K562 (cell line): ENCODE measurements around the gene CLDN14. TPM values are rescaled to one million over a fixed set of nuclear protein-coding genes. Genes with fewer than 3 reads are reported as not detected.

ENCODE experiments used
- ATAC-seq: fragments of 200-7000 bp; cut with Tn5 transposase; 3 replicates; pipeline ENCODE4 v1.9.1; 2020; ENCODE audit warnings: moderate library complexity
- BruUV-seq: library from RNA; stranded (reverse); fragments of 400-500 nt; replicated peaks from 2 replicates; lab custom pipeline; 2021; lab: Mats Ljungman, UMichigan
- CTCF ChIA-PET: fragments of 300-600 bp; formaldehyde crosslinking; extraction: SDS; loops from one replicate; lab custom pipeline; 2021; ENCODE audit warnings: low intra/inter-chr PET ratio; lab: Yijun Ruan, JAX
- POLR2A ChIA-PET: fragments of 300-600, 350-650 bp; sonication (Branson Sonifier 250); formaldehyde crosslinking; extraction: SDS; loops from one replicate; lab custom pipeline; 2021; ENCODE audit warnings: antibody characterized with exemption, inconsistent platforms; lab: Yijun Ruan, JAX
- DNase-seq, 4 experiments: peaks; one replicate each; pipeline versions ENCODE4 v3.0.0 to v3.0.0-alpha.2; 2011 to 2018; ENCODE audit warnings: low spot score in 3 of 4, mixed read lengths in 3 of 4; ENCODE audit errors: extremely low read depth in 1 of 4
- FAIRE-seq: peaks from 2 replicates; lab custom pipeline; 2011; peaks lifted over from hg19 to GRCh38; lab: Jason Lieb, UNC
- H2AFZ ChIP-seq: 2 replicates; pipeline ENCODE4 v1.6.0; 2011; ENCODE audit warnings: low read depth, low read length, control low read depth, inconsistent platforms
- H3K27ac ChIP-seq: fragments of 200-600 bp; 3 replicates; pipeline ENCODE4 v1.8.0; 2011; ENCODE audit warnings: low read depth, mild to moderate bottlenecking, control low read depth, inconsistent platforms, low read length, moderate library complexity, mixed read lengths; ENCODE audit errors: extremely low read depth
- H3K27me3 ChIP-seq, 2 experiments: fragments of 300-600 bp in 1 of 2; 2 replicates in 1 of 2; 3 replicates in 1 of 2; pipeline versions ENCODE4 v1.6.0 to v1.8.0; 2011; ENCODE audit warnings: inconsistent platforms in 2 of 2, low read length in 2 of 2, mild to moderate bottlenecking in 1 of 2, mixed read lengths in 1 of 2, moderate library complexity in 1 of 2; ENCODE audit not compliant: control insufficient read depth in 2 of 2, insufficient read depth in 2 of 2
- H3K36me3 ChIP-seq: fragments of 300-600 bp; 3 replicates; pipeline ENCODE4 v1.8.0; 2011; ENCODE audit warnings: mild to moderate bottlenecking, low read length, inconsistent platforms; ENCODE audit not compliant: control insufficient read depth, insufficient read depth
- H3K4me1 ChIP-seq, 2 experiments: fragments of 200-600 bp in 1 of 2; replicated peaks in 1 of 2; 2 replicates in 1 of 2; 3 replicates in 1 of 2; pipeline versions ENCODE4 v1.5.1 to v1.8.0; 2011; ENCODE audit warnings: inconsistent platforms in 2 of 2, low read length in 2 of 2, mild to moderate bottlenecking in 1 of 2, mixed read lengths in 1 of 2, moderate library complexity in 1 of 2; ENCODE audit not compliant: control insufficient read depth in 2 of 2, insufficient read depth in 2 of 2
- H3K4me2 ChIP-seq: 2 replicates; pipeline ENCODE4 v1.6.1; 2011; ENCODE audit warnings: low read length, control low read depth, inconsistent platforms, mixed read lengths; ENCODE audit not compliant: insufficient read depth
- H3K4me3 ChIP-seq: fragments of 200-600 bp; sonication (generic), shearing (Covaris generic); 2 replicates; pipeline ENCODE4 v1.5.1; 2016; ENCODE audit warnings: control low read depth, inconsistent platforms
- H3K79me2 ChIP-seq: fragments of 200-600 bp; 3 replicates; pipeline ENCODE4 v1.8.0; 2011; ENCODE audit warnings: low read length, inconsistent platforms; ENCODE audit not compliant: control insufficient read depth, insufficient read depth
- H3K9ac ChIP-seq, 2 experiments: 2 replicates each; pipeline versions ENCODE4 v1.6.0 to v1.6.1; 2011; ENCODE audit warnings: low read depth in 2 of 2, low read length in 2 of 2, control low read depth in 1 of 2, inconsistent platforms in 1 of 2, mild to moderate bottlenecking in 1 of 2, mixed read lengths in 1 of 2; ENCODE audit not compliant: insufficient read depth in 1 of 2
- H3K9me1 ChIP-seq: one replicate; pipeline ENCODE4 v1.6.0; 2011; ENCODE audit warnings: inconsistent platforms, mild to moderate bottlenecking, low read length, moderate library complexity; ENCODE audit not compliant: control insufficient read depth, insufficient read depth
- H3K9me3 ChIP-seq: replicated peaks from 2 replicates; pipeline ENCODE4 v1.5.1; 2011; ENCODE audit warnings: low read depth, low read length, inconsistent platforms; ENCODE audit not compliant: control insufficient read depth, insufficient read depth
- H4K20me1 ChIP-seq: replicated peaks from 2 replicates; pipeline ENCODE4 v1.6.1; 2011; ENCODE audit warnings: low read length, inconsistent platforms, mixed read lengths; ENCODE audit not compliant: control insufficient read depth, insufficient read depth
- ZNF780A ChIP-seq: fragments of 250-450 bp; sonication (Bioruptor Pico); IDR thresholded peaks from 2 replicates; pipeline ENCODE4 v1.5.0; 2021; ENCODE audit warnings: mild to moderate bottlenecking
- WGBS: fragments of 100-300 bp; shearing (Covaris generic); methylation state at CpG from one replicate; pipeline ENCODE4 v1.1.6; 2016; ENCODE audit warnings: low coverage, mixed read lengths; ENCODE audit not compliant: insufficient coverage; ENCODE audit errors: missing lambda C conversion rate; 5-methylcytosine and 5-hydroxymethylcytosine counted together
- in situ Hi-C: fragments of 300-500 bp; cut with MboI; formaldehyde crosslinking; loops from 4 replicates; pipeline ENCODE4 v1.15.0; 2018; ENCODE audit warnings: inconsistent platforms, mixed read lengths
- intact Hi-C: fragments of 100-400 bp; cut with micrococcal nuclease; formaldehyde crosslinking; loops from 2 replicates; pipeline ENCODE4 v1.14.2; 2022
- polyA plus RNA-seq, 8 experiments: library from polyadenylated mRNA; depleted of rRNA in 4 of 8; stranded (reverse) in 5 of 8; unstranded in 3 of 8; fragments of >200 nt; fragmentation: Nextera tagmentation in 2 of 8; fragmentation: Illumina TruSeq in 1 of 8; extraction: Ambion mirVana in 2 of 8; extraction: Trizol in 1 of 8; gene quantifications; 2 replicates each; pipeline versions ENCODE4 v1.2.1 to v1.2.3, GENCODE V29; 2011 to 2014; ENCODE audit warnings: inconsistent platforms in 1 of 8, missing spikeins in 1 of 8
- total RNA-seq, 7 experiments: library from RNA; depleted of rRNA in 6 of 7; stranded (reverse); fragments of >200 nt in 6 of 7; fragmentation: Illumina TruSeq in 2 of 7; extraction: Trizol in 2 of 7; gene quantifications; 2 replicates each; pipeline versions ENCODE4 v1.2.1 to v1.2.3, GENCODE V29; 2011 to 2021; ENCODE audit warnings: low replicate concordance in 1 of 7
- TF ChIP-seq, protein P1 (sequence below): fragments of 450-650 bp; formaldehyde crosslinking; IDR thresholded peaks from 2 replicates; pipeline ENCODE4 v1.4.0; 2020; ENCODE audit warnings: mild to moderate bottlenecking, moderate library complexity
- TF ChIP-seq, protein P2 (sequence below), 2 experiments: fragments of 200-800 bp in 1 of 2; sonication (Bioruptor generic) in 1 of 2; sonication (generic) in 1 of 2; formaldehyde crosslinking in 1 of 2; IDR thresholded peaks in 1 of 2; conservative IDR thresholded peaks in 1 of 2; 2 replicates each; pipeline versions ENCODE4 v1.5.0 to v1.6.1; 2016 to 2020; ENCODE audit warnings: missing compliant biosample characterization in 1 of 2, missing genetic modification characterization in 1 of 2, missing genetic modification reagents in 1 of 2
- TF ChIP-seq, protein P3 (sequence below): fragments of 200-600 bp; sonication (generic); IDR thresholded peaks from one replicate; pipeline ENCODE4 v1.6.1; 2012; ENCODE audit warnings: mild to moderate bottlenecking, low read depth, low read length, inconsistent platforms
- TF ChIP-seq, protein P4 (sequence below), 2 experiments: IDR thresholded peaks; 2 replicates each; pipeline ENCODE4 v1.6.1; 2011; ENCODE audit warnings: borderline replicate concordance in 1 of 2, control low read depth in 1 of 2, low read depth in 1 of 2, low read length in 1 of 2, mild to moderate bottlenecking in 1 of 2, mixed read lengths in 1 of 2, moderate library complexity in 1 of 2; ENCODE audit not compliant: insufficient read depth in 1 of 2, insufficient read length in 1 of 2, poor library complexity in 1 of 2, severe bottlenecking in 1 of 2; ENCODE audit errors: extremely low read depth in 1 of 2

CLDN14 gene
- total and polyA plus RNA-seq, 9 of the 15 experiments (the other 6 are each of a cell fraction or from before 2014, with no cell fraction given), result not detected

DNA sequence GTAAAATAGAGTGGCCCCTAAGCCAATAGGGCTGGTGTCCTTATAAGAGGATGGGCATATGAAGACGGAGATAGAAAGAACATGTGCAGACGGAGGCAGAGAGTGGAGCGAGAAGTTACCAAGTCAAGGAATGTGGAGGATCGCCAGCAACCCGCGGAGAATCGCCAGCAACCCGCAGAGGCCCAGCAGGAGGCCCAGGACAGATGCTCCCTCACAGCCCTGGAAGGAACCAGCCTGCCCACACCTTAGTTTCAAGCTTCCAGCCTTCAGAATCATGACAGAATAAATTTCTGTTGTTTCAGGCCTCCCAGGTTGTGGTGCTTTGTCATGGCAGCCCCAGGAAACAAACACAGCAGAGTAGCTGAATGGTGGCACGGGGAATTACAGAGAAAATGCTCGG, 9.6 kb downstream of the CLDN14 start:
- WGBS, result 1% methylated on average over 10 of the region's 10 CpGs
- no peaks in the 10 kb centered on the region for H3K4me1 ChIP-seq
- no peak overlapping the region for H3K4me3 ChIP-seq
- CTCF ChIA-PET, result no interaction called here
- H3K27me3 ChIP-seq, result peaks cover 46 to 59% of the 10 kb centered on the region in 2 experiments
- no peak for FAIRE-seq
- POLR2A ChIA-PET, result no interaction called here
- H3K36me3 ChIP-seq, result no peaks in the 10 kb centered on the region
- no TSS peak for BruUV-seq
- H4K20me1 ChIP-seq, result peaks cover 4% of the 10 kb centered on the region
- intact Hi-C loops (loop anchor here (5.0 kb wide), 1 partner anchor 48 kb away; no protein-coding TSS in a partner anchor), in situ Hi-C loops (no loop called here)
- no peak for DNase-seq
- H2AFZ ChIP-seq, result no peak overlapping the region
- H3K9me1 ChIP-seq, result no peaks in the 10 kb centered on the region
- H3K79me2 ChIP-seq, result no peaks in the 10 kb centered on the region
- no peak for ATAC-seq
- no peak overlapping the region for H3K4me2 ChIP-seq
- no peak overlapping the region for H3K9ac ChIP-seq
- H3K9me3 ChIP-seq, result no peaks in the 10 kb centered on the region
- H3K27ac ChIP-seq, result no peak overlapping the region
- TF ChIP-seq, protein P1, sequence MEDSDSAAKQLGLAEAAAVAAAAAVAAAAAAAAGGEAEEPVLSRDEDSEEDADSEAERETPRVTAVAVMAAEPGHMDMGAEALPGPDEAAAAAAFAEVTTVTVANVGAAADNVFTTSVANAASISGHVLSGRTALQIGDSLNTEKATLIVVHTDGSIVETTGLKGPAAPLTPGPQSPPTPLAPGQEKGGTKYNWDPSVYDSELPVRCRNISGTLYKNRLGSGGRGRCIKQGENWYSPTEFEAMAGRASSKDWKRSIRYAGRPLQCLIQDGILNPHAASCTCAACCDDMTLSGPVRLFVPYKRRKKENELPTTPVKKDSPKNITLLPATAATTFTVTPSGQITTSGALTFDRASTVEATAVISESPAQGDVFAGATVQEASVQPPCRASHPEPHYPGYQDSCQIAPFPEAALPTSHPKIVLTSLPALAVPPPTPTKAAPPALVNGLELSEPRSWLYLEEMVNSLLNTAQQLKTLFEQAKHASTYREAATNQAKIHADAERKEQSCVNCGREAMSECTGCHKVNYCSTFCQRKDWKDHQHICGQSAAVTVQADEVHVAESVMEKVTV (CRISPR knock-in tag), result no peak
- TF ChIP-seq, protein P2, sequence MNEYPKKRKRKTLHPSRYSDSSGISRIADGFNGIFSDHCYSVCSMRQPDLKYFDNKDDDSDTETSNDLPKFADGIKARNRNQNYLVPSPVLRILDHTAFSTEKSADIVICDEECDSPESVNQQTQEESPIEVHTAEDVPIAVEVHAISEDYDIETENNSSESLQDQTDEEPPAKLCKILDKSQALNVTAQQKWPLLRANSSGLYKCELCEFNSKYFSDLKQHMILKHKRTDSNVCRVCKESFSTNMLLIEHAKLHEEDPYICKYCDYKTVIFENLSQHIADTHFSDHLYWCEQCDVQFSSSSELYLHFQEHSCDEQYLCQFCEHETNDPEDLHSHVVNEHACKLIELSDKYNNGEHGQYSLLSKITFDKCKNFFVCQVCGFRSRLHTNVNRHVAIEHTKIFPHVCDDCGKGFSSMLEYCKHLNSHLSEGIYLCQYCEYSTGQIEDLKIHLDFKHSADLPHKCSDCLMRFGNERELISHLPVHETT (CRISPR knock-in tag; conservative IDR thresholded peaks at IDR 0.05 in 1 of 2, IDR thresholded peaks at IDR 0.05 in 1 of 2), result no peak
- no peak for TF ChIP-seq ZNF780A (CRISPR knock-in tag)
- TF ChIP-seq, protein P3, sequence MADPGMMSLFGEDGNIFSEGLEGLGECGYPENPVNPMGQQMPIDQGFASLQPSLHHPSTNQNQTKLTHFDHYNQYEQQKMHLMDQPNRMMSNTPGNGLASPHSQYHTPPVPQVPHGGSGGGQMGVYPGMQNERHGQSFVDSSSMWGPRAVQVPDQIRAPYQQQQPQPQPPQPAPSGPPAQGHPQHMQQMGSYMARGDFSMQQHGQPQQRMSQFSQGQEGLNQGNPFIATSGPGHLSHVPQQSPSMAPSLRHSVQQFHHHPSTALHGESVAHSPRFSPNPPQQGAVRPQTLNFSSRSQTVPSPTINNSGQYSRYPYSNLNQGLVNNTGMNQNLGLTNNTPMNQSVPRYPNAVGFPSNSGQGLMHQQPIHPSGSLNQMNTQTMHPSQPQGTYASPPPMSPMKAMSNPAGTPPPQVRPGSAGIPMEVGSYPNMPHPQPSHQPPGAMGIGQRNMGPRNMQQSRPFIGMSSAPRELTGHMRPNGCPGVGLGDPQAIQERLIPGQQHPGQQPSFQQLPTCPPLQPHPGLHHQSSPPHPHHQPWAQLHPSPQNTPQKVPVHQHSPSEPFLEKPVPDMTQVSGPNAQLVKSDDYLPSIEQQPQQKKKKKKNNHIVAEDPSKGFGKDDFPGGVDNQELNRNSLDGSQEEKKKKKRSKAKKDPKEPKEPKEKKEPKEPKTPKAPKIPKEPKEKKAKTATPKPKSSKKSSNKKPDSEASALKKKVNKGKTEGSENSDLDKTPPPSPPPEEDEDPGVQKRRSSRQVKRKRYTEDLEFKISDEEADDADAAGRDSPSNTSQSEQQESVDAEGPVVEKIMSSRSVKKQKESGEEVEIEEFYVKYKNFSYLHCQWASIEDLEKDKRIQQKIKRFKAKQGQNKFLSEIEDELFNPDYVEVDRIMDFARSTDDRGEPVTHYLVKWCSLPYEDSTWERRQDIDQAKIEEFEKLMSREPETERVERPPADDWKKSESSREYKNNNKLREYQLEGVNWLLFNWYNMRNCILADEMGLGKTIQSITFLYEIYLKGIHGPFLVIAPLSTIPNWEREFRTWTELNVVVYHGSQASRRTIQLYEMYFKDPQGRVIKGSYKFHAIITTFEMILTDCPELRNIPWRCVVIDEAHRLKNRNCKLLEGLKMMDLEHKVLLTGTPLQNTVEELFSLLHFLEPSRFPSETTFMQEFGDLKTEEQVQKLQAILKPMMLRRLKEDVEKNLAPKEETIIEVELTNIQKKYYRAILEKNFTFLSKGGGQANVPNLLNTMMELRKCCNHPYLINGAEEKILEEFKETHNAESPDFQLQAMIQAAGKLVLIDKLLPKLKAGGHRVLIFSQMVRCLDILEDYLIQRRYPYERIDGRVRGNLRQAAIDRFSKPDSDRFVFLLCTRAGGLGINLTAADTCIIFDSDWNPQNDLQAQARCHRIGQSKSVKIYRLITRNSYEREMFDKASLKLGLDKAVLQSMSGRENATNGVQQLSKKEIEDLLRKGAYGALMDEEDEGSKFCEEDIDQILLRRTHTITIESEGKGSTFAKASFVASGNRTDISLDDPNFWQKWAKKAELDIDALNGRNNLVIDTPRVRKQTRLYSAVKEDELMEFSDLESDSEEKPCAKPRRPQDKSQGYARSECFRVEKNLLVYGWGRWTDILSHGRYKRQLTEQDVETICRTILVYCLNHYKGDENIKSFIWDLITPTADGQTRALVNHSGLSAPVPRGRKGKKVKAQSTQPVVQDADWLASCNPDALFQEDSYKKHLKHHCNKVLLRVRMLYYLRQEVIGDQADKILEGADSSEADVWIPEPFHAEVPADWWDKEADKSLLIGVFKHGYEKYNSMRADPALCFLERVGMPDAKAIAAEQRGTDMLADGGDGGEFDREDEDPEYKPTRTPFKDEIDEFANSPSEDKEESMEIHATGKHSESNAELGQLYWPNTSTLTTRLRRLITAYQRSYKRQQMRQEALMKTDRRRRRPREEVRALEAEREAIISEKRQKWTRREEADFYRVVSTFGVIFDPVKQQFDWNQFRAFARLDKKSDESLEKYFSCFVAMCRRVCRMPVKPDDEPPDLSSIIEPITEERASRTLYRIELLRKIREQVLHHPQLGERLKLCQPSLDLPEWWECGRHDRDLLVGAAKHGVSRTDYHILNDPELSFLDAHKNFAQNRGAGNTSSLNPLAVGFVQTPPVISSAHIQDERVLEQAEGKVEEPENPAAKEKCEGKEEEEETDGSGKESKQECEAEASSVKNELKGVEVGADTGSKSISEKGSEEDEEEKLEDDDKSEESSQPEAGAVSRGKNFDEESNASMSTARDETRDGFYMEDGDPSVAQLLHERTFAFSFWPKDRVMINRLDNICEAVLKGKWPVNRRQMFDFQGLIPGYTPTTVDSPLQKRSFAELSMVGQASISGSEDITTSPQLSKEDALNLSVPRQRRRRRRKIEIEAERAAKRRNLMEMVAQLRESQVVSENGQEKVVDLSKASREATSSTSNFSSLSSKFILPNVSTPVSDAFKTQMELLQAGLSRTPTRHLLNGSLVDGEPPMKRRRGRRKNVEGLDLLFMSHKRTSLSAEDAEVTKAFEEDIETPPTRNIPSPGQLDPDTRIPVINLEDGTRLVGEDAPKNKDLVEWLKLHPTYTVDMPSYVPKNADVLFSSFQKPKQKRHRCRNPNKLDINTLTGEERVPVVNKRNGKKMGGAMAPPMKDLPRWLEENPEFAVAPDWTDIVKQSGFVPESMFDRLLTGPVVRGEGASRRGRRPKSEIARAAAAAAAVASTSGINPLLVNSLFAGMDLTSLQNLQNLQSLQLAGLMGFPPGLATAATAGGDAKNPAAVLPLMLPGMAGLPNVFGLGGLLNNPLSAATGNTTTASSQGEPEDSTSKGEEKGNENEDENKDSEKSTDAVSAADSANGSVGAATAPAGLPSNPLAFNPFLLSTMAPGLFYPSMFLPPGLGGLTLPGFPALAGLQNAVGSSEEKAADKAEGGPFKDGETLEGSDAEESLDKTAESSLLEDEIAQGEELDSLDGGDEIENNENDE, result no peak
- TF ChIP-seq, protein P4, sequence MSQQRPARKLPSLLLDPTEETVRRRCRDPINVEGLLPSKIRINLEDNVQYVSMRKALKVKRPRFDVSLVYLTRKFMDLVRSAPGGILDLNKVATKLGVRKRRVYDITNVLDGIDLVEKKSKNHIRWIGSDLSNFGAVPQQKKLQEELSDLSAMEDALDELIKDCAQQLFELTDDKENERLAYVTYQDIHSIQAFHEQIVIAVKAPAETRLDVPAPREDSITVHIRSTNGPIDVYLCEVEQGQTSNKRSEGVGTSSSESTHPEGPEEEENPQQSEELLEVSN (IDR thresholded peaks at IDR 0.05; ENCODE audit: borderline replicate concordance in 1 of 2, extremely low read depth in 1 of 2, insufficient read depth in 1 of 2, insufficient read length in 1 of 2, low read depth in 1 of 2, low read length in 1 of 2, poor library complexity in 1 of 2, severe bottlenecking in 1 of 2), result no peak
